Kidney glomerular epithelial cell (primary cell): ENCODE data around the gene CASTOR2.
"Not testable (repeated sequence)": the region's sequence is repeated elsewhere in the genome, so short reads cannot be mapped to it uniquely, and the experiment has no call there.

ENCODE experiments used
- DNase-seq: peaks from one replicate; lab custom pipeline; 2025; lab: John Stamatoyannopoulos, UW

Gene CASTOR2

GRCh38 chr7:75054744-75055143, 90.2 kb downstream of the CASTOR2 start:
- peak; percentile 49 for DNase-seq

- DNase-seq = no peak
These were observed 90.7 kb downstream of the CASTOR2 start for GRCh38 chr7:75055155-75055554.

DNA sequence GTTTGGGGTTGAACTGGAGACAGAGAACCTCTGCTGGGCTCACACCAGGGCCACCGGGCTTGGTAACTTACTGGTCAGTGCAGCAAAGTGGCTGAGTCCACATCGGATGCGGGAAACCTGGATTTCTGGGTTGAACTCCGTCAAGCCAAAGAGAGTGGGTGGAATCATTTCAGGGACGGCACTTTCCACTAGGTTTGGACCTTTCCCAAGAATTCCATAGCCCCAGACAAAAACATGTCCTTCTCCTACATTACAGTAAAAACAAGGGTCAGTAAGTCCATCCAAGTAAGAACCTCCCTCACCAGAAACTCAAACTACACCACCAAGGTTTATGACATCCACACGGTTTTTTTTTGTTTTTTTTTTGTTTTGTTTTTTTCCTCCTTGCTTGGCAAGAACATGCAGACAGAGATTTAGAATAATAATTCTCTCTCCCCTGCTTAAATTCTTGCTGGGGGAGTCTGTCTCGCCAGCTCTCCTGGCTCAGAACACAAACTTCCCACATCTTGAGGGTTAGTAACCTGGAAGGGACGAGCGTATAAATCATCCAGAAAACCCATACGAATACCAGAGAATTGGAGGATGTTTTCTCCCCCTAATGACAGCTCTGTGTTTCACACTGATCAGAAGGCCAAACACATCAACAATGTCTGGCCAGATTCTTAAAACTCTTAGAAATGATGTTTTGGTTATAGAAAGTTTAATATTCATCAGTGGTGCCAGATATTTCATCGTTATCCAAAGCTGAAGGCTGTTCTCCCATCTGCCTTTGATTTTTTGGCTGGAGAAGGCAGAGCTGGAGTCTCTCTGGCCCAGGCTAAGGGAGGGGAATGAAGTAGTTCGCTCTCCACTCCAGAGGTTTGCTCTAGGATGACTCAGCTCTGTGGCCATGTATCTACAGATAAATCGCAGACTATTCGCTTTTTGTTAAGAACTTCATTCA, 91.6 kb downstream of the CASTOR2 start:
- peak; percentile 66 for DNase-seq

- no peak for DNase-seq
These were observed 93.9 kb downstream of the CASTOR2 start for GRCh38 chr7:75058406-75058805.

GRCh38 chr7:75064291-75064690, 99.8 kb downstream of the CASTOR2 start:
- DNase-seq = no peak

DNA sequence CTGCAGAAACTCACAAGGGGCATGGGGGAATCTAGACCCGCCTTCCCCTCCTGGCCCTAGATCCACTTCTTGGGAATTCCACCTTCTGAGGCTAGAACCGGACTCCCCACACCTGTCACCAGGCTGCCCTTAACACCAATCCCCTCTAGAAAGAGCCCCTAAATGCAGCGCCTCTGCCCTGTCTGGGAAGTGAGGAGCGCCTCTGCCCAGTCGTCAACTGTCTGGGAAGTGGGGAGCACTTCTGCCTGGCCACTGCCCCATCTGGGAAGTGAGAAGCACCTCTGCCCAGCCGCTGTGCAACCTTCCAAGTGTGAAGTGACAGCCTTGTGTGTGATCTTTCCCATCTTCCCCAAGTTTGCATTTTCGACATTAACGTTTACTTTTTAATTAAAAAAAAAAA, 100.3 kb downstream of the CASTOR2 start:
- no peak for DNase-seq

DNA sequence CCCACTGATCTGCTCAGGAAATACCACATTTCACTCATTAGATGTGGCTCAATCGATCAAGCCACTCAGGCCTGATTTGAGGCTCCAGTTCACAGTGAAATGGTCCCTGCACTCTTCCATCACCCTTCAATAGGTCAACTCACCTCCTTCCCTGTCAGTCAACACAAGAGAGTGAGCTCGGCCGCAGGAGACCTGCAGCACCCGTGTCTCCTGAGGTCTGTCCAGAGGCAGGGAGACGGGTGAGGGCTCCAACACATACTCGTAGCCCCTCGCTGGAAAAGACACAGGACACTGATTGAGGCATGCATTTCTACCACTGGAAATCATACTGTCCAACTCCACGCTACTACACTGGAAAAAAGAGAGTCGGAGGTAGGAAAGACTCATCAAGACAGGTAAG, 102.0 kb downstream of the CASTOR2 start:
- DNase-seq = no peak

GRCh38 chr7:75072981-75073283, 108.4 kb downstream of the CASTOR2 start:
- no peak for DNase-seq

GRCh38 chr7:75074262-75074641, 109.7 kb downstream of the CASTOR2 start:
- DNase-seq = not testable (repeated sequence)
